ENCODE measurements around the gene RPS6KC1.
"Not testable (repeated sequence)": the region's sequence is repeated elsewhere in the genome, so short reads cannot be mapped to it uniquely, and the experiment has no call there.

RPS6KC1 gene

DNA sequence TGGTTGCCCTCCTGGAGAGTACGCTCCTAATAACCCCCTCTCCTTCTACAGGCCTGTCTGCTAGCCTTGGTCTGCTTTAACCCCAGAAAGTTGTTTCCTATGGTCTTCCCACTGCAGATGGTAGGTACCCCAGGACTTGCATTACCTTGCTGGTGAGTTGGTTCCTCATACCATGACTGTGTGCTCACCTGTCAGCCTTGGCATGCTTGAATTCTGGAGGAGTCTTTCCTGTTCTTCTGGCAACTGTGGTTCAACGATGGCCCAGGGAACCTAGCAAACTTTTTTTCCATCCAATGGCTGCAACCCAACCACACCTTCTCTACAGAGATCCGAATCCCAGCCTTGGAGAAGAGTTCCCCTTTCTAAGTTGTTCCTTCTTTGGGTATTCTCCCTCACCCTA, 36.9 kb downstream of the RPS6KC1 start:
- TF ChIP-seq, protein P1, sequence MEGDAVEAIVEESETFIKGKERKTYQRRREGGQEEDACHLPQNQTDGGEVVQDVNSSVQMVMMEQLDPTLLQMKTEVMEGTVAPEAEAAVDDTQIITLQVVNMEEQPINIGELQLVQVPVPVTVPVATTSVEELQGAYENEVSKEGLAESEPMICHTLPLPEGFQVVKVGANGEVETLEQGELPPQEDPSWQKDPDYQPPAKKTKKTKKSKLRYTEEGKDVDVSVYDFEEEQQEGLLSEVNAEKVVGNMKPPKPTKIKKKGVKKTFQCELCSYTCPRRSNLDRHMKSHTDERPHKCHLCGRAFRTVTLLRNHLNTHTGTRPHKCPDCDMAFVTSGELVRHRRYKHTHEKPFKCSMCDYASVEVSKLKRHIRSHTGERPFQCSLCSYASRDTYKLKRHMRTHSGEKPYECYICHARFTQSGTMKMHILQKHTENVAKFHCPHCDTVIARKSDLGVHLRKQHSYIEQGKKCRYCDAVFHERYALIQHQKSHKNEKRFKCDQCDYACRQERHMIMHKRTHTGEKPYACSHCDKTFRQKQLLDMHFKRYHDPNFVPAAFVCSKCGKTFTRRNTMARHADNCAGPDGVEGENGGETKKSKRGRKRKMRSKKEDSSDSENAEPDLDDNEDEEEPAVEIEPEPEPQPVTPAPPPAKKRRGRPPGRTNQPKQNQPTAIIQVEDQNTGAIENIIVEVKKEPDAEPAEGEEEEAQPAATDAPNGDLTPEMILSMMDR (IDR thresholded peaks at IDR 0.05; ENCODE audit: control extremely low read depth, extremely low read depth, low read depth, missing control alignments): no peak
- CTCF ChIA-PET: no interaction called here
- DNase-seq (ENCODE audit: extremely low spot score): no peak
- POLR2A ChIA-PET: no interaction called here

DNA sequence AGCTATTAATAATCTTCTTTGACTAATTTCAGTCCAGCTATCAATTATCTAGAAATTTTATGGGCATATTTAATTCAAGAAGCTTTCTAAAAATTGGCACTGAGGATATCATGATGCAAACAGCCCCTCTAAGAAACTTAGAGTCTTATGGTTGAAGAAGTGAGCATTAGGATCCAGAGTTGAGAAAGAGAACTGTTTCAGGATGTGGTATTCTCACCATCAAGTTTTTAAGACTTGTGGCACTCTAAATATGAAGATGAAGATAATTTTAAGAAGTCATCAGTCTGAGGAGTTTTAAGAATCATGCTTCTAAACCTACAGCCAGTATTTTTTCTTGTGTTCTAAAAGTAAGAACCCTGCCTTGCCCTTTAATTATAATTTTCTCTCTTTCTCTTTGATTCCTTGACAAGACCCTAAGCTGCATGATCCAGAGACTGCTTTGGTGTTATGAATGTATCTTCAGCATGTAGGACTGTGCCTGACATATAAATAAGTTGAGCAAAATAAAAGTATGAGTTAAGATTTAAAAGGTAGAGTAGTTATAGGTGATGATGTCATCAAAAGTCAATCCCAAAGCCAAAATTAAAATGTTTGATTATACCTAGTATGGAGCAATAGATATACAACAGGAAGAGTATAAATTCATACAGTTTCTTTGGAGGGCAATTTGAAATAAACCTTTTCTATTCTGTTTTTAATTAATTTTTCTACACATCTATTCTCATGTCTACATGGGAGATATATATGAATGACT, 39.1 kb downstream of the RPS6KC1 start:
- no peak for DNase-seq (ENCODE audit: extremely low spot score)
- ChIA-PET CTCF (interaction anchor here (1.7 kb wide), 1 partner anchor 11 kb away, joined by 4 read pairs; no protein-coding TSS in a partner anchor), POLR2A (no interaction called here)
- TF ChIP-seq, protein P1 (IDR thresholded peaks at IDR 0.05; ENCODE audit: control extremely low read depth, extremely low read depth, low read depth, missing control alignments): no peak

DNA sequence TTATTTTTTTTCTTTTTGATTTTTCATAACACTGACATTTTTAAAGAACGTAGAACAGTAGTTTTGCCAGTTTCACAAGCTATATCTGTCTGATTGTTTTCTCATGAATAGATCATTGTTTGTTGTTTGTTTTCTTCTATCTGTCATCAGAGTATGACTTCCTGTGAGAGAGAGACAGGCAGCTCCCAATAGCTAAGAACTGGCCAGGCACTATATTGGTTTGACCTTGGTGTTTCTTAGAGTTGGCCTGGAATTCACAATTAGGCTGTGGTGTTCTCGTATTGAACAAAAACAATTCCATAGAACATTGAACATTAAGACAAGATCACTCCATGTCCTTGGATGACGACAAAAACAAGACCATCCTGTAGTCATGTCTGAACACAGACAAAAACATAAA, 43.4 kb downstream of the RPS6KC1 start:
- no peak for DNase-seq (ENCODE audit: extremely low spot score)
- CTCF ChIA-PET: interaction anchor here (2.0 to 2.4 kb wide), 2 partner anchors 10 to 27 kb away, joined by 9 read pairs; no protein-coding TSS in a partner anchor
- TF ChIP-seq, protein P1 (IDR thresholded peaks at IDR 0.05; ENCODE audit: control extremely low read depth, extremely low read depth, low read depth, missing control alignments): no peak
- POLR2A ChIA-PET: no interaction called here

DNA sequence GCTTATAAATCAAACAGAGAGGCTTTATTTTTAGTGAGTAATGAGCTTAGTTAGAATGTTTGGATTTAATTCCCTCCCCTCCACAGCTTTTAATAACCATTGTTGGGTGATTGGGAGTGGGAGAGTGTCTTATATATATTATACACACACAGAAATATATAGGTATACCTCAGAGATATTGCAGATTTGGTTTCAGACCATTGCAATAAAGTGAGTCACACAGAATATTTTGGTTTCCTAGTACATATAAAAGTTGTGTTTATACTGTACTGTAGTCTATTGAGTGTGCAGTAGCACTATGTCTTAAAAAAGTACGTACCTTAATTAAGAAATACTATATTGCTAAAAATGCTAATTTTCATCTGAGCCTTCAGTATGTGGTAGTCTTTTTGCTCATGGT, 44.4 kb downstream of the RPS6KC1 start:
- CTCF ChIA-PET: interaction anchor here (0.6 to 2.4 kb wide), 5 partner anchors 8 to 101 kb away, joined by 3 to 9 read pairs (median 3); partner anchors contain the start of gene RPS6KC1
- POLR2A ChIA-PET: no interaction called here
- DNase-seq (ENCODE audit: extremely low spot score): no peak
- TF ChIP-seq, protein P1 (IDR thresholded peaks at IDR 0.05; ENCODE audit: control extremely low read depth, extremely low read depth, low read depth, missing control alignments): no peak

DNA sequence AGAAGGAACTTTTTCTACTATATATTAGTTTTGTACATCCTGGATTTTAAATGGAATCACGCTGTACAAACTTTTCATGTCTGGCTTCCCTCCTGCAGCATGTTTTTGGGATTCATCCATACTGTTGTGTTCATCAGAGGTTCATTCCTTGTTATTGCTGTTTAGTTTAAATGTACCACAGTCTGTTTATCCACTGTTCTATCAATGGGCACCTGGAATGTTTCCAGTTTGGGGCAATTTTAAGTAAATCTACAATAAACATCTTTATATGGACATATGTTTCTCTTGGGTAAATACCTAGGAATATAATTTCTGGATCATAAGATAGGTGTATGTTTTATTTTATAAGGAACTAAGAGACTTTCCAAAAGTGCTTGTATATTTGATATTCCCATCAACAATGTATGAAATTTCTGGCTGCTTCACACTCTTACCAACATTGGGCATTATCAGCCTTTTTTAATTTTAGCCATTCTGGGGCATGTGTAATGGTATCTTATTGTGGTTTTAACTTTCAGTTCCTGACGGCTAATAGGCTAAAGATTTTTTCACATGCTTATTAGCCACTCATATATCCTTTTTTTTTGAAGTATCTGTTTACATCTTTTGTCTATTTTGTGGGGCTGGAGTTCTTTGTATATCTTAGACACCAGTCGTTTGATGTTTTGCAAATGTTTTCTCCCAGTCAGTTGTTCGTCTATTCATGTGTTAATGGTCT, 48.8 kb downstream of the RPS6KC1 start:
- ChIA-PET CTCF (no interaction called here), POLR2A (no interaction called here)
- no peak for DNase-seq (ENCODE audit: extremely low spot score)
- TF ChIP-seq, protein P1 (IDR thresholded peaks at IDR 0.05; ENCODE audit: control extremely low read depth, extremely low read depth, low read depth, missing control alignments): no peak

DNA sequence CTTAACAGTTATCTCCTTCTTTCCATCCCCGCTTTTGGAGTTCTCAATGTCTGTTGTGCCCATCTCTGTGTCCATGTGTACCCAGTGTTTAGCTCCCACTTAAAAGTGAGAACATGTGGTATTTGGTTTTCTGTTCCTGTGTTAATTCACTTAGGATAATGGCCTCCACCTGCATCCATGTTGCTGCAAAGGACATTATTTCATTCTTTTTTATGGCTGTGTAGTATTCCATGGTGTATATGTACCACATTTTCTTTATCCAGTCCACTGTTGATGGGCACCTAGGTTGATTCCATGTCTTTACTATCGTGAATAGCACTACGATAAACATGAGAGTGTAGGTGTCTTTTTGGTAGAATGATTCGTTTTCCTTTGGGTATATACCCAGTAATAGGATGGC, 49.5 kb downstream of the RPS6KC1 start:
- POLR2A ChIA-PET: not testable (repeated sequence)
- CTCF ChIA-PET: interaction anchor here (1.4 kb wide), 1 partner anchor 10 kb away, joined by 4 read pairs; no protein-coding TSS in a partner anchor

More for the DNA sequence above, 49.5 kb downstream of the RPS6KC1 start:
- not testable (repeated sequence) for DNase-seq (ENCODE audit: extremely low spot score)
